ENCODE results near the gene PRSS50.

DNA sequence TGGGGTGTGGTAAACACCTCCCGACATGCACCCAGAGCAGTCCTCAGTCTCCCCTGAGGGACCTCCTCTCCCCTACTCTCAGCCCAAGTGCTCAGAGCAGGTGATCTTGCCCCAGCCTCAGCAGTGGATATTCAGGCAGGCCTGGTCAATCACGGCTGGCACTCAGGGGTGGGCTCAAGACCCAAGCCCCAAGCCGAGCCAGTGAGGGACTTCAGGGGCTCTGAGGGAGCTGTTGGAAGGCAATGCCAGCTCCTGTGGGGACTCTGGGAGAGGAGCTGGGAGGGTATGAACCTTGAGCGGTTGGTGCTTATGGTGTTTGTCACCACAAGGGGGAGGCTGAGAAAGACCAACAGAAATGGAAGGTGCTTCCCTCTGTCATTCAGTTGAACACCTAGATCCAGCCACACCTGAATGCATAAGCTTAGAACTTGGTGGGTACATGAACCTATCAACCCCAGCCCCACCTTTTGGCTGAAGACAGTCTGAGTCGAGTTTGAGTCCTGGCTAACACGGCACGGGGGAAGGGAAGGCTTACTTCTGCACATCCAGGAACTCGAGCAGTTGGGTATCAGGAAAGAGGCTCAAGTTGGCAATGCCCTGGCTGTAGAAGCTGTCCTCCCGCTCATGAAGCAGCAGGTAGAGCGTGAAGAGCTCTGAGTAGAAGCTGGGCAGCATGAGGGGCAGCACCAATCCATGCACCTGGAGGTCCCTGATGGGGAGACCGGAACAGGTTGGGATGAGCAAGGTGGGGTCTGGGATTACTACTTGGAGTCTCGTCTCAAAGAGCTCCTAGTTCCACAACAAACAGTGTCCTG lies 43.4 kb downstream of the PRSS50 start:
- TF ChIP-seq CTCF (IDR thresholded peaks at IDR 0.05): no peak
- TF ChIP-seq POLR2A (IDR thresholded peaks at IDR 0.05): no peak
- TF ChIP-seq POLR2AphosphoS5 (IDR thresholded peaks at IDR 0.05): no peak
- TF ChIP-seq EP300 (IDR thresholded peaks at IDR 0.05): no peak

Data from sigmoid colon (tissue), 4 donors.